ENCODE results near the gene SYNC.
A peak's percentile ranks its signal among the peaks of the same experiment; 100 is the strongest.
"Not testable (repeated sequence)": the region's sequence is repeated elsewhere in the genome, so short reads cannot be mapped to it uniquely, and the experiment has no call there.

The SYNC gene

GRCh38 chr1:32693455-32694174 lies 9.0 kb downstream of the SYNC start:
- no peak for DNase-seq

GRCh38 chr1:32686387-32686786 lies 16.2 kb downstream of the SYNC start:
- no peak for DNase-seq

GRCh38 chr1:32685498-32685897 lies 17.1 kb downstream of the SYNC start:
- no peak for DNase-seq

- no peak for DNase-seq
Measured at GRCh38 chr1:32684167-32684811, 18.3 kb downstream of the SYNC start.

- no peak for DNase-seq
Measured at GRCh38 chr1:32683397-32683796, 19.2 kb downstream of the SYNC start.

GRCh38 chr1:32681999-32682398 lies 20.6 kb downstream of the SYNC start:
- no peak for DNase-seq

- no peak for DNase-seq
Measured at GRCh38 chr1:32681509-32681908, 21.1 kb downstream of the SYNC start.

GRCh38 chr1:32680642-32681041 lies 21.9 kb downstream of the SYNC start:
- DNase-seq: no peak

GRCh38 chr1:32679993-32680392 lies 22.6 kb downstream of the SYNC start:
- not testable (repeated sequence) for DNase-seq

GRCh38 chr1:32676945-32677344 lies 25.6 kb downstream of the SYNC start:
- no peak for DNase-seq

- DNase-seq: not testable (repeated sequence)
Measured at GRCh38 chr1:32668716-32669115, 33.9 kb downstream of the SYNC start.

GRCh38 chr1:32666901-32667566 lies 35.5 kb downstream of the SYNC start:
- no peak for DNase-seq

GRCh38 chr1:32665915-32666314 lies 36.7 kb downstream of the SYNC start:
- no peak for DNase-seq

- no peak for DNase-seq
Measured at GRCh38 chr1:32659581-32659980, 43.0 kb downstream of the SYNC start.

GRCh38 chr1:32652244-32652962 lies 50.2 kb downstream of the SYNC start:
- DNase-seq: no peak

GRCh38 chr1:32651461-32652073 lies 51.0 kb downstream of the SYNC start:
- DNase-seq: no peak

- DNase-seq: peak; percentile 99
Measured at GRCh38 chr1:32650752-32651460, 51.7 kb downstream of the SYNC start, which contains the start of gene RBBP4. TSS of gene RBBP4 (plus strand) at chr1:32651208. CDS start at chr1:32651307, 99 bp downstream.

- DNase-seq: peak; percentile 94
Measured at GRCh38 chr1:32650248-32650751, 52.3 kb downstream of the SYNC start, which contains the start of gene ZBTB8OS. TSS of gene ZBTB8OS (minus strand) at chr1:32650550. CDS start at chr1:32650529, 21 bp downstream.

GRCh38 chr1:32647308-32648134 lies 55.0 kb downstream of the SYNC start:
- no peak for DNase-seq

GRCh38 chr1:32644426-32644825 lies 58.1 kb downstream of the SYNC start:
- DNase-seq: no peak

- not testable (repeated sequence) for DNase-seq
Measured at GRCh38 chr1:32642292-32642827, 60.2 kb downstream of the SYNC start.
